Ovary (tissue), 3 donors: ENCODE data around the gene CRIP1.

ENCODE experiments used
- POLR2A ChIP-seq: fragments of 450-650 bp; IDR thresholded peaks from one replicate; pipeline ENCODE4 v1.6.1; 2017; ENCODE audit warnings: antibody characterized with exemption, mild to moderate bottlenecking, moderate library complexity
- TF ChIP-seq, protein P1 (sequence below), 3 donors: fragments of 450-650 bp in 2 of 3; fragments of 200-600 bp in 1 of 3; IDR thresholded peaks; one replicate each; pipeline versions ENCODE4 v1.5.1 to v1.8.0; 2016 to 2022; ENCODE audit warnings: antibody characterized with exemption in 3 of 3, mild to moderate bottlenecking in 1 of 3
- donor health status: DM: no; HTN: no; CAD: no.

DNA sequence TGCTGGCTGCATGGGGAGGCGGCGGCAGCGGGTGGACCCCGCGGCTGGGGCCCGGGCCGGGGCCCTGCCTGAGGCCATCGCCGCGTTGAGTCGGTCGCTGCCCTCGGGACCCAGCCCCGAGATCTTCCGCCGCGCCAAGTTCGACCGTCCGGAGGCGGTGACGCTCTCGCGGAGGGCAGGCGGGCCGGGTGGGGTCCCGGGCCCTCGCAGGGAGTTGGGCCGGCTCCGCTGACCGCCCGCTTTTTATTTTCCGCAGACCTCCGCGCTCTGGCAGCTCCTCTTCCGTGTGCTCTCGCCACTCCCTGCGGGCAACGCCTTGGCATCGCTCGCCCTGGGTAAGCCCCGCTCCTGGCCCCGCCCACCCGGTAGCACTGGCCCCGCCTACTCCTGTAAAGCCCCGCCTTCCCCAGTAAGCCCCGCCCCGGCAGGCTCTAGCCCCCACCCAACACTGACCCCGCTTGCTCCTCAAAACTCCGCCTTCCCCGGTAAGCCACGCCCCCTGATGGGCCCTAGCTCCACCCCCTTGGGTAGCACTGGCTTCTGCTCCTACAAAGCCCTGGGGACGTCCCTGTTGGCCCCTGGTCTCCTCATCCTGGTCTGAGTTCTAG, 4.8 kb downstream of the CRIP1 start:
- TF ChIP-seq POLR2A = peak; percentile 12
- TF ChIP-seq, protein P1, sequence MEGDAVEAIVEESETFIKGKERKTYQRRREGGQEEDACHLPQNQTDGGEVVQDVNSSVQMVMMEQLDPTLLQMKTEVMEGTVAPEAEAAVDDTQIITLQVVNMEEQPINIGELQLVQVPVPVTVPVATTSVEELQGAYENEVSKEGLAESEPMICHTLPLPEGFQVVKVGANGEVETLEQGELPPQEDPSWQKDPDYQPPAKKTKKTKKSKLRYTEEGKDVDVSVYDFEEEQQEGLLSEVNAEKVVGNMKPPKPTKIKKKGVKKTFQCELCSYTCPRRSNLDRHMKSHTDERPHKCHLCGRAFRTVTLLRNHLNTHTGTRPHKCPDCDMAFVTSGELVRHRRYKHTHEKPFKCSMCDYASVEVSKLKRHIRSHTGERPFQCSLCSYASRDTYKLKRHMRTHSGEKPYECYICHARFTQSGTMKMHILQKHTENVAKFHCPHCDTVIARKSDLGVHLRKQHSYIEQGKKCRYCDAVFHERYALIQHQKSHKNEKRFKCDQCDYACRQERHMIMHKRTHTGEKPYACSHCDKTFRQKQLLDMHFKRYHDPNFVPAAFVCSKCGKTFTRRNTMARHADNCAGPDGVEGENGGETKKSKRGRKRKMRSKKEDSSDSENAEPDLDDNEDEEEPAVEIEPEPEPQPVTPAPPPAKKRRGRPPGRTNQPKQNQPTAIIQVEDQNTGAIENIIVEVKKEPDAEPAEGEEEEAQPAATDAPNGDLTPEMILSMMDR (IDR thresholded peaks at IDR 0.05) = no peak
